ENCODE measurements around the gene SLFN11. TPM values are rescaled to one million over a fixed set of nuclear protein-coding genes. Genes with fewer than 3 reads are reported as not detected.
"Not testable (repeated sequence)": the region's sequence is repeated elsewhere in the genome, so short reads cannot be mapped to it uniquely, and the experiment has no call there.

Gene SLFN11
- total RNA-seq, 4 donors from 2014 or later, result 3.6 to 73.4 (median 5.6) TPM

DNA sequence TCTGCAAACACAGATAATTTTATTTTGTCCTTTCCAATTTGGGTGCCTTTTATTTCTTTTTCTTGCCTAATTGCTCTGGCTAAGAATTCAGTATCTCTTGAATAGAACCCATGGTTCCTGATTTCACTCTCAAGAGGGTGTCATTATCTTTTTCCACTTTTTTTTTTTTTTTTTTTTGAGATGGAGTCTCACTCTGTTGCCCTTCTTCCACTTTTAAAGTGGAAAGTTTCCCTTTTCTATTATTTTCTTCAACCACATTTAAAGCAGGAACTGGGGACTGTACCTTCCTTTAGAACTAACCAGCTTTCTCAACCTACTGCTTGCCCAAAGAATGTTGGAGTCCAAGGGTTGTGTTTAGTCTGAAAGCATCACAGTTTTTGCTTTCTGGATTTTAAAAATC is 31.1 kb downstream of the SLFN11 start:
- Histone ChIP-seq H3K27ac (peak overlapping the region in 1 of 4 donors; percentile 58), H3K4me1 (peaks cover 0 to 15% (median 6%) of the 10 kb centered on the region in 4 donors), H3K36me3 (no peaks in the 10 kb centered on the region), H3K27me3 (no peaks in the 10 kb centered on the region), H3K4me3 (no peak overlapping the region), H3K9me3 (no peaks in the 10 kb centered on the region)
- no peak for DNase-seq
- TF ChIP-seq CTCF (IDR thresholded peaks at IDR 0.05), result no peak
- no peak for TF ChIP-seq POLR2A (IDR thresholded peaks at IDR 0.05)

GRCh38 chr17:35341411-35341992 is 31.9 kb downstream of the SLFN11 start:
- peak overlapping the region in 1 of 4 donors; percentile 58 for H3K27ac ChIP-seq
- H3K36me3 ChIP-seq, result no peaks in the 10 kb centered on the region
- no peak for TF ChIP-seq POLR2A (IDR thresholded peaks at IDR 0.05)
- no peak for TF ChIP-seq CTCF (IDR thresholded peaks at IDR 0.05)
- no peaks in the 10 kb centered on the region for H3K27me3 ChIP-seq
- DNase-seq, result peak in 2 of 3 donors; percentile 50 to 55
- no peaks in the 10 kb centered on the region for H3K9me3 ChIP-seq
- H3K4me3 ChIP-seq, result no peak overlapping the region
- H3K4me1 ChIP-seq, result peaks cover 0 to 12% (median 6%) of the 10 kb centered on the region in 4 donors

DNA sequence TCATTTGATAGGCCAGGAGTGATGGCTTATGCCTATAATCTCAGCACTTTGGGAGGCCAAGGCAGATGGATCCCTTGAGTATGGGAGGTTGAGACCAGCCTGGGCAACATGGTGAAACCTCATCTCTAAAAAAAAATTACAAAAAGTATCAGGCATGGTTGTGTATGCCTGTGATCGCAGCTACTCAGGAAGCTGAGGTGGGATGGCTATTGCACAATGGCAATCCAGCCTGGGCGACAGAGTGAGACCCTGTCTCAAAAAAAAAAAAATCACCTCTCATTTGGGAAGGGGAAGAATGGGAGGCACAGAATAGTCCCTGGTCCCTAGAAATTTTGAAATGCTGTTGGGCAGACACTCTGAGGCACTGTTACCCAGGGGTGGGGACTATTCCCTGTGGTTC is 35.2 kb downstream of the SLFN11 start:
- TF ChIP-seq POLR2A (IDR thresholded peaks at IDR 0.05) (no peak), CTCF (IDR thresholded peaks at IDR 0.05) (no peak)
- no peaks in the 10 kb centered on the region for H3K36me3 ChIP-seq

GRCh38 chr17:35337364-35337763 is 36.1 kb downstream of the SLFN11 start:
- Histone ChIP-seq H3K9me3 (no peaks in the 10 kb centered on the region), H3K27ac (no peak overlapping the region), H3K4me1 (peaks cover 0 to 5% (median 0%) of the 10 kb centered on the region in 4 donors), H3K4me3 (no peak overlapping the region), H3K27me3 (no peaks in the 10 kb centered on the region), H3K36me3 (no peaks in the 10 kb centered on the region)
- DNase-seq, result no peak
- no peak for TF ChIP-seq CTCF (IDR thresholded peaks at IDR 0.05)
- no peak for TF ChIP-seq POLR2A (IDR thresholded peaks at IDR 0.05)

More for the DNA sequence above, 35.2 kb downstream of the SLFN11 start:
- no peak overlapping the region for H3K27ac ChIP-seq
- H3K4me3 ChIP-seq, result no peak overlapping the region
- DNase-seq, result no peak
- H3K27me3 ChIP-seq, result no peaks in the 10 kb centered on the region
- H3K4me1 ChIP-seq, result peaks cover 0 to 5% (median 0%) of the 10 kb centered on the region in 4 donors
- no peaks in the 10 kb centered on the region for H3K9me3 ChIP-seq

- DNase-seq, H3K36me3 ChIP-seq, H3K4me1 ChIP-seq, H3K27me3 ChIP-seq, H3K27ac ChIP-seq, H3K9me3 ChIP-seq, H3K4me3 ChIP-seq: not testable (repeated sequence)
Measured at GRCh38 chr17:35333578-35333977, 39.8 kb downstream of the SLFN11 start.

- Histone ChIP-seq H3K4me3 (no peak overlapping the region), H3K9me3 (no peaks in the 10 kb centered on the region), H3K36me3 (no peaks in the 10 kb centered on the region), H3K27ac (no peak overlapping the region), H3K4me1 (no peaks in the 10 kb centered on the region), H3K27me3 (no peaks in the 10 kb centered on the region)
- TF ChIP-seq CTCF (IDR thresholded peaks at IDR 0.05) (no peak), POLR2A (IDR thresholded peaks at IDR 0.05) (no peak)
- DNase-seq, result no peak
Measured at GRCh38 chr17:35322749-35323148, 50.7 kb downstream of the SLFN11 start.

All from Peyer's patch (tissue), 4 donors.